GM23248 (cell line): Measurements from ENCODE around the gene CT47A7. TPM values are rescaled to one million over a fixed set of nuclear protein-coding genes. Genes with fewer than 3 reads are reported as not detected.
"Not testable (repeated sequence)": the region's sequence is repeated elsewhere in the genome, so short reads cannot be mapped to it uniquely, and the experiment has no call there.

ENCODE experiments used
- DNase-seq: peaks from one replicate; pipeline ENCODE4 v3.0.0-alpha.2; 2015
- H2AFZ ChIP-seq: fragments of 200-600 bp; sonication (generic); 2 replicates; pipeline ENCODE4 v1.6.1; 2016; ENCODE audit warnings: antibody characterized with exemption
- H3F3A ChIP-seq: fragments of 200-600 bp; sonication (generic); 2 replicates; pipeline ENCODE4 v1.6.1; 2016; ENCODE audit warnings: mild to moderate bottlenecking, antibody characterized with exemption, mixed run types; ENCODE audit not compliant: insufficient read depth
- H3K27ac ChIP-seq: fragments of 200-600 bp; sonication (generic); 2 replicates; pipeline ENCODE4 v1.5.1; 2016; ENCODE audit warnings: mild to moderate bottlenecking
- H3K27me3 ChIP-seq: fragments of 200-600 bp; sonication (generic); replicated peaks from 2 replicates; pipeline ENCODE4 v1.6.1; 2016; ENCODE audit warnings: mild to moderate bottlenecking; ENCODE audit not compliant: insufficient read depth
- H3K36me3 ChIP-seq: fragments of 200-600 bp; sonication (generic); 2 replicates; pipeline ENCODE4 v1.6.1; 2016; ENCODE audit warnings: low read depth, mild to moderate bottlenecking
- H3K4me1 ChIP-seq: fragments of 200-600 bp; sonication (generic); 2 replicates; pipeline ENCODE4 v1.6.1; 2016; ENCODE audit warnings: mild to moderate bottlenecking; ENCODE audit not compliant: insufficient read depth
- H3K4me2 ChIP-seq: fragments of 200-600 bp; sonication (generic); one replicate; pipeline ENCODE4 v1.6.1; 2016; ENCODE audit warnings: mild to moderate bottlenecking; ENCODE audit not compliant: unreplicated experiment
- H3K4me3 ChIP-seq: fragments of 200-600 bp; sonication (generic); 2 replicates; pipeline ENCODE4 v1.5.1; 2016; ENCODE audit warnings: mild to moderate bottlenecking
- H3K79me2 ChIP-seq: fragments of 200-600 bp; sonication (generic); 2 replicates; pipeline ENCODE4 v1.6.1; 2016; ENCODE audit warnings: mild to moderate bottlenecking; ENCODE audit not compliant: insufficient read depth
- H3K9ac ChIP-seq: fragments of 200-600 bp; sonication (generic); 2 replicates; pipeline ENCODE4 v1.6.1; 2016; ENCODE audit warnings: mild to moderate bottlenecking
- H3K9me2 ChIP-seq: fragments of 200-600 bp; sonication (generic); 2 replicates; pipeline ENCODE4 v1.6.1; 2016; ENCODE audit warnings: mixed run types, mild to moderate bottlenecking, moderate library complexity; ENCODE audit not compliant: insufficient read depth
- H3K9me3 ChIP-seq: fragments of 200-600 bp; sonication (generic); one replicate; pipeline ENCODE4 v1.6.1; 2017; ENCODE audit warnings: low read depth
- H4K20me1 ChIP-seq: fragments of 200-600 bp; sonication (generic); 2 replicates; pipeline ENCODE4 v1.6.0; 2016; ENCODE audit not compliant: insufficient read depth
- EZH2 ChIP-seq: fragments of 200-600 bp; sonication (generic); IDR thresholded peaks from 2 replicates; pipeline ENCODE4 v1.6.1; 2018; ENCODE audit warnings: antibody characterized with exemption, mild to moderate bottlenecking; ENCODE audit not compliant: insufficient read depth, poor library complexity, severe bottlenecking
- EZH2phosphoT487 ChIP-seq: fragments of 200-600 bp; sonication (generic); IDR thresholded peaks from 2 replicates; pipeline ENCODE4 v1.6.1; 2018; ENCODE audit warnings: antibody characterized with exemption, moderate library complexity, mild to moderate bottlenecking, low read depth; ENCODE audit not compliant: insufficient read depth
- WGBS, 2 experiments: methylation state at CpG; one replicate each; pipeline ENCODE4 v1.1.6; 2015 to 2017; ENCODE audit warnings: low lambda C conversion rate in 2 of 2, low coverage in 1 of 2; ENCODE audit errors: missing lambda C conversion rate in 2 of 2; 5-methylcytosine and 5-hydroxymethylcytosine counted together
- in situ Hi-C: fragments of 300-500 bp; cut with MboI; formaldehyde crosslinking; loops from 2 replicates; pipeline ENCODE4 v1.15.0; 2020
- polyA plus RNA-seq: library from polyadenylated mRNA; unstranded; fragments of >200 nt; fragmentation: Nextera tagmentation; extraction: Ambion mirVana; gene quantifications from 2 replicates; pipeline ENCODE4 v1.2.1, GENCODE V29; 2016
- small RNA-seq: library from RNA; depleted of rRNA; stranded (forward); fragments of <200 nt; gene quantifications from one replicate; pipeline ENCODE3, GENCODE V24; 2014; ENCODE audit warnings: low read depth, low replicate concordance
- total RNA-seq: library from RNA; depleted of rRNA; stranded (reverse); fragments of >200 nt; shearing (Covaris generic); gene quantifications from 2 replicates; pipeline ENCODE4 v1.2.3, GENCODE V29; 2014; rRNA removed

The CT47A7 gene
- total RNA-seq (not detected in 2 replicates), polyA plus RNA-seq (not detected in 2 replicates)

GRCh38 chrX:120956500-120956899 lies at the start of gene CT47A7:
Gene CT47A7, minus strand, starts transcription at chrX:120956600. Its CDS starts 255 bp downstream, at chrX:120956345.
- H3K36me3 ChIP-seq, H3F3A ChIP-seq, H3K27ac ChIP-seq, H3K4me2 ChIP-seq, DNase-seq, H2AFZ ChIP-seq, H3K27me3 ChIP-seq, H4K20me1 ChIP-seq, H3K9me2 ChIP-seq, H3K9me3 ChIP-seq, H3K9ac ChIP-seq, H3K4me1 ChIP-seq, H3K4me3 ChIP-seq, in situ Hi-C loops, H3K79me2 ChIP-seq: not testable (repeated sequence)
- no CpG with 5 or more reads among the region's 7 CpGs for WGBS, 2 experiments

- H3K4me2 ChIP-seq, result no peak overlapping the region
- TF ChIP-seq EZH2phosphoT487 (no peak), EZH2 (no peak)
- no peaks in the 10 kb centered on the region for H3K36me3 ChIP-seq
- H3K4me3 ChIP-seq, result no peak overlapping the region
- H2AFZ ChIP-seq, result no peak overlapping the region
- H3K9me2 ChIP-seq, result no peaks in the 10 kb centered on the region
- 49 to 68% methylated on average over 3 to 4 of the region's 4 CpGs for WGBS, 2 experiments
- H3K9ac ChIP-seq, result no peak overlapping the region
- H3K4me1 ChIP-seq, result no peaks in the 10 kb centered on the region
- peak; percentile 19 for DNase-seq
- in situ Hi-C loops, result no loop called here
- no peaks in the 10 kb centered on the region for H3K79me2 ChIP-seq
- H3F3A ChIP-seq, result no peaks in the 10 kb centered on the region
- H3K9me3 ChIP-seq, result no peaks in the 10 kb centered on the region
- no peaks in the 10 kb centered on the region for H3K27me3 ChIP-seq
- H3K27ac ChIP-seq, result no peak overlapping the region
- H4K20me1 ChIP-seq, result no peaks in the 10 kb centered on the region
These were observed 44.2 kb upstream of the CT47A7 start for GRCh38 chrX:121000589-121000988.

DNA sequence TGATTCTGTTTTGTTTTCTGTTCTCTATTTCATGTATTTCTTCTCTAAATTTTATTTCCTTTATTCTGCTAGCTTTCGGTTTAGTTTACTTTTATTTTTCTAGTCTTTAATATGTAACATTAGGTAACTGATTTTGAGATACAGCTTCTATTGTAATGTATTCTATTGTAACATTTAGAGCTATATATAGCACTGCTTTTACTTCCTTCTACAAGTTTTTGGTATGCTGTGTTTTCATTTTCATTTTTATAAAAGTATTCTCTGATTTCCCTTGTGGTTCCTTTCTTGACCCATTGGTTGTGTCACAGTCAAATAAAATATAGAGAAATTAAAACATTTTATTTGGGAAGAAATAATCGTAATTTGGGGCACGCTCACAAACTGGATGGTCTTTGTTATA lies 43.0 kb upstream of the CT47A7 start:
- in situ Hi-C loops, result no loop called here
- H3K4me2 ChIP-seq, result no peak overlapping the region
- H3K9ac ChIP-seq, result no peak overlapping the region
- H3K27ac ChIP-seq, result no peak overlapping the region
- H3F3A ChIP-seq, result no peaks in the 10 kb centered on the region
- H3K9me2 ChIP-seq, result no peaks in the 10 kb centered on the region
- H2AFZ ChIP-seq, result no peak overlapping the region
- H3K4me3 ChIP-seq, result no peak overlapping the region
- H3K36me3 ChIP-seq, result no peaks in the 10 kb centered on the region
- no peaks in the 10 kb centered on the region for H4K20me1 ChIP-seq
- DNase-seq, result no peak
- no peaks in the 10 kb centered on the region for H3K27me3 ChIP-seq
- H3K9me3 ChIP-seq, result no peaks in the 10 kb centered on the region
- WGBS, 2 experiments, result 78 to 81% methylated on average over 3 of the region's 3 CpGs
- no peaks in the 10 kb centered on the region for H3K4me1 ChIP-seq
- TF ChIP-seq EZH2, result no peak
- no peak for TF ChIP-seq EZH2phosphoT487
- H3K79me2 ChIP-seq, result no peaks in the 10 kb centered on the region

DNA sequence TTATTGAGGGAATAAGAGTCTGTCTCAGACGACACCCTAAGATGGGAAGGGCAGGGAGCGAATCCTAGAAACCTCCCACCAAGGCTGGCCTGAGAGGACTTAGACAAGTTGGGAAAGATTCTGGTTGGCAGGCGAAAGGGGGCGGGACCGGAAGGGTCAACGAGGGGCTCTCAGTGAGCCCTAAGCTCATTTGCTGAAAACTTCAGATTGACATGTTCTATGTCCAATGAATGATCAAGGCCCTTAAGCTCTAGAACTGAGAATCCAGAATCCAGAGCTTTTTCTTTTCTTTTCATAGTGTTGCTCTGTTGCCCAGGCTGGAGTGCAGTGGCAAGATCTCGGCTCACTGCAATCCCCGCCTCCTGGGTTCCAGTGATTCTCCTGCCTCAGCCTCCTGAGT lies 29.3 kb upstream of the CT47A7 start, which contains the start of gene CT47A1:
TSS of gene CT47A1 (minus strand) at position 101 of the 400 bp plus-strand sequence. CDS start 231 bp downstream, outside the sequence.
- H3K27ac ChIP-seq, H3K9me2 ChIP-seq, H3K4me3 ChIP-seq, in situ Hi-C loops, DNase-seq, H3K4me2 ChIP-seq, H2AFZ ChIP-seq, H3K9ac ChIP-seq, H3K9me3 ChIP-seq, H3K4me1 ChIP-seq, H4K20me1 ChIP-seq, H3F3A ChIP-seq, H3K27me3 ChIP-seq, H3K79me2 ChIP-seq, H3K36me3 ChIP-seq: not testable (repeated sequence)
- no CpG with 5 or more reads among the region's 8 CpGs for WGBS, 2 experiments

Small RNAs within 50 kb of the gene (small RNA-seq; reads per million reads assigned to genes)
- not detected for gene AL670379.1
- not detected for gene AL670379.10
- not detected for gene AL670379.11
- not detected for gene AL670379.12
- gene AL670379.2, result not detected
- gene AL670379.3, result not detected
- not detected for gene AL670379.4
- gene AL670379.5, result not detected
- gene AL670379.6, result not detected
- gene AL670379.7, result not detected
- not detected for gene AL670379.8
- gene AL670379.9, result not detected

Other genes with a start within 250 kb of the CT47A7 start
- not detected in 2 replicates for gene CT47B1, start 80.7 kb downstream of the CT47A7 start, total RNA-seq
- not detected in 2 replicates for gene CT47B1, start 80.7 kb downstream of the CT47A7 start, polyA plus RNA-seq
- gene CT47A11, start 19.4 kb downstream of the CT47A7 start, total RNA-seq, result not detected in 2 replicates
- not detected in 2 replicates for gene CT47A11, start 19.4 kb downstream of the CT47A7 start, polyA plus RNA-seq
- not detected in 2 replicates for gene CT47A10, start 14.6 kb downstream of the CT47A7 start, total RNA-seq
- not detected in 2 replicates for gene CT47A10, start 14.6 kb downstream of the CT47A7 start, polyA plus RNA-seq
- not detected in 2 replicates for gene CT47A9, start 9.7 kb downstream of the CT47A7 start, total RNA-seq
- not detected in 2 replicates for gene CT47A9, start 9.7 kb downstream of the CT47A7 start, polyA plus RNA-seq
- gene CT47A8, start 4.9 kb downstream of the CT47A7 start, total RNA-seq, result not detected in 2 replicates
- not detected in 2 replicates for gene CT47A8, start 4.9 kb downstream of the CT47A7 start, polyA plus RNA-seq
- not detected in 2 replicates for gene CT47A6, start 4.9 kb upstream of the CT47A7 start, total RNA-seq
- gene CT47A6, start 4.9 kb upstream of the CT47A7 start, polyA plus RNA-seq, result not detected in 2 replicates
- gene CT47A5, start 9.7 kb upstream of the CT47A7 start, total RNA-seq, result not detected in 2 replicates
- not detected in 2 replicates for gene CT47A5, start 9.7 kb upstream of the CT47A7 start, polyA plus RNA-seq
- gene CT47A4, start 14.6 kb upstream of the CT47A7 start, total RNA-seq, result not detected in 2 replicates
- not detected in 2 replicates for gene CT47A4, start 14.6 kb upstream of the CT47A7 start, polyA plus RNA-seq
- gene CT47A3, start 19.5 kb upstream of the CT47A7 start, total RNA-seq, result not detected in 2 replicates
- gene CT47A3, start 19.5 kb upstream of the CT47A7 start, polyA plus RNA-seq, result not detected in 2 replicates
- gene CT47A2, start 24.3 kb upstream of the CT47A7 start, total RNA-seq, result not detected in 2 replicates
- gene CT47A2, start 24.3 kb upstream of the CT47A7 start, polyA plus RNA-seq, result not detected in 2 replicates
- gene CT47A1, start 29.2 kb upstream of the CT47A7 start, total RNA-seq, result not detected in 2 replicates
- not detected in 2 replicates for gene CT47A1, start 29.2 kb upstream of the CT47A7 start, polyA plus RNA-seq
- 0.97 and 1.6 TPM in 2 replicates for gene GLUD2, start 91.0 kb upstream of the CT47A7 start, total RNA-seq
- gene GLUD2, start 91.0 kb upstream of the CT47A7 start, polyA plus RNA-seq, result 0.28 and 0.36 TPM in 2 replicates